Measurements from ENCODE around the gene FSCB. TPM values are rescaled to one million over a fixed set of nuclear protein-coding genes. Genes with fewer than 3 reads are reported as not detected.

The FSCB gene
- total and polyA plus RNA-seq, 12 donors, result not detected

DNA sequence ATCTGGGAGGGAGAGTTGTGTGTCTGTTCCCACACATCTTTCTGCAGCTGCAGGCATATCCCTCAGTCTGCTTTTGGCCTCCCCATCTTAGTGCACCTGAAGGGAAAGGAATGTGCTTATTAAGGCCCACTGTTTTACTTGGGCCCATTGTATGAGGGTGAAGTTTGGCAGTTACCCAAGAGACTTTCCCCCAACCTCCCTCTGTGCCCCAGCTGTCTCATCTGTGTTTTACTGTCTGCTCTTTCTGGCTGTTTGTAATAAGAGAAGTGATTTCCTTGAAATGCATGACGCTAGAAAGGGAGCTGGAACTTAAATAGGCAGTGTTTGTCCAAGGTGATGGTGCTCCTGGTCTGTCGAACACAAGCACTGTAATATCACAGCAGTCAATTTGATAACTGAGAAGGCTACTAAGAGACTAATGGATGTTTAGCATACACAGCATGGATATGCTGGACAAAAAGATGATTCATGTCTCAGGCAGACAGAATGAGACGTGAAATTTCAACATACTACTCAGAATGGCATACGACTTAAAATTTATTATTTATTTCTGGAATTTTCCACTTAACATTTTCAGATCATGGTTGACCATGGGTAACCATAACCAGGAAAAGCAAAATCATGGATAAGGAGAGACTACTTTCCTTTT lies 43.6 kb downstream of the FSCB start:
- Histone ChIP-seq H3K4me1 (no peaks in the 10 kb centered on the region), H3K9me3 (peaks cover 0 to 7% (median 0%) of the 10 kb centered on the region in 11 donors), H3K4me3 (no peak overlapping the region), H3K36me3 (no peaks in the 10 kb centered on the region), H3K27ac (peak overlapping the region in 1 of 10 donors; percentile 5), H3K27me3 (no peaks in the 10 kb centered on the region)
- no peak for DNase-seq
- TF ChIP-seq, protein P1, sequence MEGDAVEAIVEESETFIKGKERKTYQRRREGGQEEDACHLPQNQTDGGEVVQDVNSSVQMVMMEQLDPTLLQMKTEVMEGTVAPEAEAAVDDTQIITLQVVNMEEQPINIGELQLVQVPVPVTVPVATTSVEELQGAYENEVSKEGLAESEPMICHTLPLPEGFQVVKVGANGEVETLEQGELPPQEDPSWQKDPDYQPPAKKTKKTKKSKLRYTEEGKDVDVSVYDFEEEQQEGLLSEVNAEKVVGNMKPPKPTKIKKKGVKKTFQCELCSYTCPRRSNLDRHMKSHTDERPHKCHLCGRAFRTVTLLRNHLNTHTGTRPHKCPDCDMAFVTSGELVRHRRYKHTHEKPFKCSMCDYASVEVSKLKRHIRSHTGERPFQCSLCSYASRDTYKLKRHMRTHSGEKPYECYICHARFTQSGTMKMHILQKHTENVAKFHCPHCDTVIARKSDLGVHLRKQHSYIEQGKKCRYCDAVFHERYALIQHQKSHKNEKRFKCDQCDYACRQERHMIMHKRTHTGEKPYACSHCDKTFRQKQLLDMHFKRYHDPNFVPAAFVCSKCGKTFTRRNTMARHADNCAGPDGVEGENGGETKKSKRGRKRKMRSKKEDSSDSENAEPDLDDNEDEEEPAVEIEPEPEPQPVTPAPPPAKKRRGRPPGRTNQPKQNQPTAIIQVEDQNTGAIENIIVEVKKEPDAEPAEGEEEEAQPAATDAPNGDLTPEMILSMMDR (IDR thresholded peaks at IDR 0.05), result no peak
- 64 to 77% methylated on average over 4 of the region's 4 CpGs for WGBS, 2 donors
- peak in 1 of 8 donors; percentile 39 for ATAC-seq
- intact Hi-C loops (cut with DNase I), result no loop called here

DNA sequence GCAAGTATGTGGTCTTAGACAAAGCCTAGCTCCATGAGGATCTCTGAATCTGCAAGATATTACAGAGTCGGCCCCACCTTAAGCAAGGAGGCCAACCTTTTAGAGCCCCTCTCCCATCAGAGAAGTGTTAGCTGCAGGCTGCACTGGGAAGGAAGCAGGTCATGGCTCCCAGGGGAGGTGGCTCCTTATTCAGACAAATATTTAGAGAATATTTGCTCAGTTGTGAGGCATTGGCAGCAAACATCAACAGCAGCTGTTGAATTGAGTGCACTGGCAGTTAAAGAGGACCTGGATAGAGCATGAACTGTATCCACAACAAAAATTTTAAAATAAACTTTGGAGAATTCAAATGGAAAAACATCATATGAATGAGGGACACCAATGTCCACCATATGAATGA lies 44.7 kb downstream of the FSCB start:
- no peak overlapping the region for H3K27ac ChIP-seq
- ATAC-seq (peak in 3 of 8 donors; percentile 11 to 43 (median 33)), DNase-seq (no peak)
- H3K36me3 ChIP-seq, result no peaks in the 10 kb centered on the region
- no peak overlapping the region for H3K4me3 ChIP-seq
- no peaks in the 10 kb centered on the region for H3K4me1 ChIP-seq
- intact Hi-C loops (cut with DNase I), result no loop called here
- WGBS, 2 donors, result 73 to 75% methylated on average over 1 of the region's 1 CpG
- H3K9me3 ChIP-seq, result peaks cover 0 to 17% (median 0%) of the 10 kb centered on the region in 11 donors
- no peaks in the 10 kb centered on the region for H3K27me3 ChIP-seq
- TF ChIP-seq, protein P1 (IDR thresholded peaks at IDR 0.05), result no peak

DNA sequence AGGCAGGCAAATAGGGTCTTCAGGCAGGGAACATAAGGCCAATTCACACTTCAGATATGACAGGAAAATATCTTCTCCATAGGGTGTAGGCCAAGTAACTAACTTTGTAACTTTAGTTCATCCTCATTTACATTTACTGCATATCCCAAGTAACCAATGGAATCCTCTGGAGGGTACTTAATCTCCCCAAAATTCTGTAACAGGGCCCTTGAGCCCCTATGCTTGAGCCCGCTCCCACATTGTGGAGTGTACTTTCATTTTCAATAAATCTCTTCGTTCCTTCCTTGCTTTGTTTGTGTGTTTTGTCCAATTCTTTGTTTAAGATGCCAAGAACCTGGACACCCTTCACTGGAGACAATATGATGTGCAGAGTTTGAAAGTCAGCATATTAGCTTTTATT lies 45.3 kb downstream of the FSCB start:
- H3K9me3 ChIP-seq, result peaks cover 0 to 22% (median 0%) of the 10 kb centered on the region in 11 donors
- no peaks in the 10 kb centered on the region for H3K27me3 ChIP-seq
- ATAC-seq (no peak), DNase-seq (no peak)
- TF ChIP-seq, protein P1 (IDR thresholded peaks at IDR 0.05), result no peak
- H3K27ac ChIP-seq, result no peak overlapping the region
- H3K4me1 ChIP-seq, result no peaks in the 10 kb centered on the region
- WGBS, 2 donors, result 47 to 70% methylated on average over 2 of the region's 2 CpGs
- H3K4me3 ChIP-seq, result no peak overlapping the region
- intact Hi-C loops (cut with DNase I), result no loop called here
- no peaks in the 10 kb centered on the region for H3K36me3 ChIP-seq
